IPS DF 6.9 (cell line): Measurements from ENCODE around the gene SELENOH.
"Not testable (repeated sequence)": the region's sequence is repeated elsewhere in the genome, so short reads cannot be mapped to it uniquely, and the experiment has no call there.

Experiments
- DNase-seq: peaks from one replicate; pipeline ENCODE4 v3.0.0-alpha.2; 2013; ENCODE audit warnings: low read depth, low spot score
- H3K27ac ChIP-seq: one replicate; pipeline ENCODE4 v1.5.1; 2013; ENCODE audit warnings: low read length, control low read depth
- H3K27me3 ChIP-seq: 2 replicates; pipeline ENCODE4 v1.6.1; 2013; ENCODE audit warnings: mild to moderate bottlenecking, low read length; ENCODE audit not compliant: control insufficient read depth, insufficient read depth
- H3K36me3 ChIP-seq: 2 replicates; pipeline ENCODE4 v1.6.1; 2013; ENCODE audit warnings: low read length; ENCODE audit not compliant: control insufficient read depth, insufficient read depth
- H3K4me1 ChIP-seq: 2 replicates; pipeline ENCODE4 v1.6.1; 2013; ENCODE audit warnings: low read length; ENCODE audit not compliant: control insufficient read depth, insufficient read depth
- H3K4me3 ChIP-seq: 2 replicates; pipeline ENCODE4 v1.5.1; 2013; ENCODE audit warnings: mild to moderate bottlenecking, low read length
- H3K9me3 ChIP-seq: 2 replicates; pipeline ENCODE4 v1.6.1; 2013; ENCODE audit warnings: low read length, inconsistent platforms; ENCODE audit not compliant: control insufficient read depth, insufficient read depth
- WGBS: extraction: QIAGEN DNeasy Blood & Tissue Kit; methylation state at CpG from one replicate; pipeline ENCODE4 v1.1.7; 2013; ENCODE audit warnings: mixed read lengths, missing lambda C conversion rate; ENCODE audit not compliant: insufficient read length, insufficient coverage; 5-methylcytosine and 5-hydroxymethylcytosine counted together

The SELENOH gene

DNA sequence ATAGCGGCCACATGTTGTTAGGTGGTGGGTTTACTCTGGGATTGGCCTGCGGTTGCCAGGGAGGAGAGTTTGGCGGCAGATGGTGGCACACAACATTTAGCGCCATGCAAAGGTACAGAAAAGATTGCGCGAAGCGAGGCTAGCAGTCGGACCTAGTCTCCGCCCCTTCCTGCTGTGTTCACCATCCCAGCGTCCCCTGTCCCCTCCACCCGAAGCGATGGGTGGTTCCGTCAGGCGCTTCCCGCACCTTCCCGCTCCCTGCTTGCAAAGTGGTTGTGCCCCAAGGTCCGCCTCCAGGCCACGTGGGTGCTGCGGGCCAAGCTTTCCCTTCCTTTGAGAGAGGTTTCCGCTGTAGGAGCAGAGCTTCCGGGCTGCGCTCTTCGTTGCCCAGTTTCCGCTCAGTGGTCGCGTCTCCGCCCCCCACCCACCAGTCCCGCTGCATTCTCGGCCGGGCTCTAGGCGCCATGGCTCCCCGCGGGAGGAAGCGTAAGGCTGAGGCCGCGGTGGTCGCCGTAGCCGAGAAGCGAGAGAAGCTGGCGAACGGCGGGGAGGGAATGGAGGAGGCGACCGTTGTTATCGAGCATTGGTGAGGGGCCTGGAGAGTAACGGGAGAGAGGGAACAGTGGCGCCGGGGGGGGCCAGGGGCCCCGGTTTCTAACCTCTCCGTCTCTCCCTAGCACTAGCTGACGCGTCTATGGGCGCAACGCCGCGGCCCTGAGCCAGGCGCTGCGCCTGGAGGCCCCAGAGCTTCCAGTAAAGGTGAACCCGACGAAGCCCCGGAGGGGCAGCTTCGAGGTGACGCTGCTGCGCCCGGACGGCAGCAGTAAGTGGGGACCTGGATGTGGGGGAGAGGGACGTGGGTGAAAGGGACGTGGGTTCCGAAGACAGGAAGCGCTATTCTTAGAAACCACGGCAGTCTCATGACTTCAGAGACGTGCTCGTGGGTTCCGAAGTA lies at the start of gene SELENOH:
SELENOH (plus strand) TSS at position 360 of the 955 bp plus-strand sequence; CDS start at position 465, 105 bp downstream.
- peaks cover 10% of the 10 kb centered on the region; the same call in 1 of the 2 replicates for H3K36me3 ChIP-seq
- no peaks in the 10 kb centered on the region for H3K9me3 ChIP-seq
- peak; percentile 97 for DNase-seq
- no CpG with 5 or more reads among the region's 75 CpGs for WGBS
- H3K4me3 ChIP-seq: peak within 1 kb of the TSS; percentile 73
- H3K27ac ChIP-seq: no peak within 1 kb of the TSS
- H3K27me3 ChIP-seq: no peaks in the 10 kb centered on the region
- H3K4me1 ChIP-seq: peaks cover 2% of the 10 kb centered on the region; the same call in 1 of the 2 replicates

DNA sequence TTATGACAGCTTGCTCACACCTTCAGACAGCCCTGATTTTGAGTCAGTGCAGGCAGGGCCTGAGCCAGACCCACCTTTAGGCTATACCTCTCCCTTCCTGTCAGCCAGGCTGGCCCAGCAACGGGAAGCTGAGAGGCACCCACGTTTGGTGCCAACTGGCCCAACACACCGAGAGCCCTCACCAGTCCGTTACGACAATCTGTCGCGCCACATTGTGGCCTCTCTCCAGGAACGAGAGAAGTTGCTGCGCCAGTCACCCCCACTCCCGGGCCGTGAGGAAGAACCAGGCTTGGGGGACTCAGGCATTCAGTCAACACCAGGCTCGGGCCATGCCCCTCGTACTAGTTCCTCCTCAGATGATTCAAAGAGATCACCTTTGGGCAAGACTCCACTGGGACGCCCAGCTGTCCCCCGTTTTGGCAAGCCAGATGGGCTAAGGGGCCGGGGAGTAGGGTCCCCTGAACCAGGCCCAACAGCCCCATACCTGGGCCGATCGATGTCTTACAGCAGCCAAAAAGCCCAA lies 42.4 kb upstream of the SELENOH start:
- peaks cover 22% of the 10 kb centered on the region for H3K36me3 ChIP-seq
- H3K27me3 ChIP-seq: no peaks in the 10 kb centered on the region; the same call in 1 of the 2 replicates
- no CpG with 5 or more reads among the region's 18 CpGs for WGBS
- no peaks in the 10 kb centered on the region for H3K9me3 ChIP-seq
- DNase-seq: no peak
- no peak overlapping the region for H3K4me3 ChIP-seq
- H3K27ac ChIP-seq: no peak overlapping the region
- H3K4me1 ChIP-seq: no peaks in the 10 kb centered on the region

GRCh38 chr11:57699813-57700212 lies 41.5 kb upstream of the SELENOH start:
- WGBS: no CpG with 5 or more reads among the region's 10 CpGs
- H3K9me3 ChIP-seq: no peaks in the 10 kb centered on the region
- no peaks in the 10 kb centered on the region; the same call in 1 of the 2 replicates for H3K27me3 ChIP-seq
- no peaks in the 10 kb centered on the region for H3K4me1 ChIP-seq
- DNase-seq: no peak
- no peak overlapping the region for H3K27ac ChIP-seq
- H3K4me3 ChIP-seq: no peak overlapping the region
- H3K36me3 ChIP-seq: peaks cover 27% of the 10 kb centered on the region

GRCh38 chr11:57700425-57700824 lies 40.9 kb upstream of the SELENOH start:
- H3K4me3 ChIP-seq: no peak overlapping the region
- H3K27me3 ChIP-seq: no peaks in the 10 kb centered on the region; the same call in 1 of the 2 replicates
- no peaks in the 10 kb centered on the region for H3K9me3 ChIP-seq
- H3K27ac ChIP-seq: no peak overlapping the region
- DNase-seq: no peak
- peaks cover 28% of the 10 kb centered on the region for H3K36me3 ChIP-seq
- no CpG with 5 or more reads among the region's 3 CpGs for WGBS
- no peaks in the 10 kb centered on the region for H3K4me1 ChIP-seq

DNA sequence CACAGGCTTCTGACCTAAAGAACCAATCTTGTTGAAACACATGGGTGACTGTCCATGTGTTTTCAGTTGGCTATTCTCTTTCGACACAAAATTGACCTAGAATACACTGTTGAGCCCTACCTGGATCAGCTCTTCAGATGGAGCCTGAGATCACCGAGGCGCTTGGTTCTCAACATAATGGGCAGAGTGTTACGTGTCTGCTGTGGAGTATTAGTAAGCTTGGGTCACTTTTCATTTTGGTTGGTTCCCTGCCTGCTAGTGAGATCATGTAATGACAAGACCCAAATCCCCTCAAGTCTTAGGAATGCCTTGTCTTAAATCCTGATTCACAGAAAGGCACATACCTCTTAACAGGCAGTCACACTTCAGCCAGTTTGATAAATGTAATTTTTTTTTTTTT lies 38.0 kb upstream of the SELENOH start:
- H3K27ac ChIP-seq: no peak overlapping the region
- H3K36me3 ChIP-seq: peaks cover 14% of the 10 kb centered on the region
- H3K4me3 ChIP-seq: no peak overlapping the region
- no peaks in the 10 kb centered on the region for H3K4me1 ChIP-seq
- WGBS: no CpG with 5 or more reads among the region's 4 CpGs
- DNase-seq: no peak
- no peaks in the 10 kb centered on the region for H3K9me3 ChIP-seq
- no peaks in the 10 kb centered on the region for H3K27me3 ChIP-seq

DNA sequence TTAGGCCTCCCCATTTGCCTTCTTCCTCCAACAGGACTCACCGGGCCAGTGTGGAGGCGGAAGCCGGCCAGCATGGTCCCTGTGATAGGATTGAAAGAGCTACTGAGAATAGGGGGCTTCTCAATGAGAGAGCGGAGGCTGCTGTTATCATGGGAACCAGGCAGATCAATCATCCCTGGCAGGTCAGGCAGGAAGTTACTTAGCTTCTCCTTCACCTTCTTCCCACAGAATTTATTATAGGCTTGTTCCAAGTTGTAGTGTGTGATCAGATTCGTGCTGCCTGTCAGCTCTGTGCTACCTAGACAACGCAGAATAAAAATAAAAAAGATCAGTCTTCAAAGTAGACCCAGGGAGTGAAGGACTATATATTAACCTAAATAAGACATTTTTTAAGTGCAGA lies 36.4 kb upstream of the SELENOH start:
- H3K36me3 ChIP-seq: peaks cover 5% of the 10 kb centered on the region; the same call in 1 of the 2 replicates
- no peaks in the 10 kb centered on the region for H3K27me3 ChIP-seq
- H3K4me1 ChIP-seq: no peaks in the 10 kb centered on the region
- no peak for DNase-seq
- no peaks in the 10 kb centered on the region for H3K9me3 ChIP-seq
- no CpG with 5 or more reads among the region's 6 CpGs for WGBS
- no peak overlapping the region for H3K27ac ChIP-seq
- H3K4me3 ChIP-seq: no peak overlapping the region

- not testable (repeated sequence) for H3K4me3 ChIP-seq, H3K9me3 ChIP-seq, H3K4me1 ChIP-seq, H3K27me3 ChIP-seq, H3K36me3 ChIP-seq, DNase-seq, H3K27ac ChIP-seq
- WGBS: no CpG with 5 or more reads among the region's 8 CpGs
Measured at GRCh38 chr11:57705432-57705831, 35.9 kb upstream of the SELENOH start.

DNA sequence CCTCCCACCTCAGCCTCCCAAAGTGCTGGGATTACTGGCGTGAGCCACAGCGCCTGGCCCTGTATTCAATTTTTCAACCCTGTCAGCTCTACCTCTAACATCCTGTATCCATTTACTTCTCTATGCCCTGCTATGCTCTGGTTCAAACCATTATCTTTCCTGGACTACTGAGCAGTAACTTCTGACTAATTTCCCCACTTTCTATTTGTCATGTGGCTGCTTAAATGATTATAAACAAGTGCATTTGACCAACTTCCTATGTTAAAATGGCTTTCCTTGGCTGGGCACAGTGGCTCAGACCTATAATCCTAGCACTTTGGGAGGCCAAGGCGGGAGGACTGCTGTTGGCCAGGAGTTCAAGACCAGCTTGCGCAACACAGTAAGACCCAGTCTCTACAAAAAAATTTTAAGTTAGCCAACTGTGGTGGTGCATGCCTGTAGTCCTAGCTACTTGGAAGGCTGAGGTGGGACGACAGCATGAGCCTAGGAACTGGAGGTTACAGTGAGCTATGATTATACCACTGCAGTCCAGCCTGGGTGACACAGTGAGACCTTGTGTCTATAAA lies 31.4 kb upstream of the SELENOH start:
- Histone ChIP-seq H3K9me3 (no peaks in the 10 kb centered on the region), H3K4me3 (no peak overlapping the region), H3K4me1 (no peaks in the 10 kb centered on the region), H3K27me3 (no peaks in the 10 kb centered on the region), H3K27ac (no peak overlapping the region), H3K36me3 (no peaks in the 10 kb centered on the region)
- no peak for DNase-seq
- no CpG with 5 or more reads among the region's 5 CpGs for WGBS

DNA sequence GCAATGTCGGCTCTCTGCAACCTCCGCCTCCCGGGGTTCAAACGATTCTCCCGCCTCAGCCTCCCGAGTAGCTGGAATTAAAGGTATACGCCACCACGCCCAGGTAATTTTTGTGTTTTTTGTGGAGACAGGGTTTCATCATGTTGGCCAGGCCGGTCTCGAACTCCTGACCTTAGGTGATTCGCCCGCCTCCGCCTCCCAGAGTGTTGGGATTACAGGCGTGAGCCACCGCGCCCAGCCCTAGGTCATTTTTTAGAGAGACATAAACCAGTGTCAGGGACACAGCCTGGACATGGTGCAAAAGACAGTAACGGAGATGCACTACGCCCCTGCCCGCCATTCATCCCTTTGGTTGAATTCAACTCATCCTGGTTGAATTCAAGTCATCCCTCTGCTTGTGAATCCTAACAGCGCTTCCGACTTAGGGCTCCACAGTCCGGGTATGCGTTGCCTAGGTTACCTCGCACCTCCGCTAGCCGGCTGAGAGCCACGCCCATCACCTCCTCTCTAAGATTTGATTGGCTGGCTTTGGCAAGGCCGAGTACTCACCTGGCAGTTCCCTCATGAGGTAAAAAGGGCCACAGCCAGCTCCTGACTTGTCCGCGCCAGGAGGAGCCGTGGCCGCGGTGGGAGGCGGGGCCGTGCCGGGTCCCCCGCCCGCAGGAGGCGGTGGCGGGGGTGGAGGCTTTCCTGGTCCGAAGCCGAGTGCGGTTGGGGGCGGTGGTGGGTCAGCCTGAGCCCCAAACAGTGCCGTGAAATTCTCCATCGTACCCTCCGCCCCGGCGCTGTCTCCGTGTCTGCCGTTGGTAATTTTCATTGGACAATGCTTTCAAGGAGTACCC lies 29.7 kb upstream of the SELENOH start, which contains the start of gene MED19:
MED19 (minus strand) TSS at position 802 of the 842 bp plus-strand sequence; CDS start at position 766, 36 bp downstream.
- Histone ChIP-seq H3K4me3 (peak within 1 kb of the TSS; percentile 85), H3K36me3 (no peaks in the 10 kb centered on the region), H3K27ac (no peak within 1 kb of the TSS), H3K27me3 (no peaks in the 10 kb centered on the region), H3K9me3 (no peaks in the 10 kb centered on the region), H3K4me1 (no peaks in the 10 kb centered on the region)
- no CpG with 5 or more reads among the region's 51 CpGs for WGBS
- DNase-seq: peak; percentile 89
